Suprapubic skin (tissue), 4 donors: ENCODE data around the gene HSD17B14. TPM values are rescaled to one million over a fixed set of nuclear protein-coding genes. Genes with fewer than 3 reads are reported as not detected.

Experiments
- DNase-seq, 2 donors: peaks; one replicate each; pipeline ENCODE4 v3.0.0-alpha.2; 2019; ENCODE audit warnings: low spot score in 2 of 2
- H3K27ac ChIP-seq: fragments of 200-600 bp; sonication (generic); one replicate; pipeline ENCODE4 v1.5.1; 2019
- H3K27me3 ChIP-seq: fragments of 200-600 bp; sonication (generic); one replicate; pipeline ENCODE4 v1.5.1; 2019
- H3K36me3 ChIP-seq: fragments of 200-600 bp; sonication (generic); one replicate; pipeline ENCODE4 v1.5.1; 2019
- H3K4me1 ChIP-seq: fragments of 200-600 bp; sonication (generic); one replicate; pipeline ENCODE4 v1.5.1; 2019
- H3K4me3 ChIP-seq: fragments of 200-600 bp; sonication (generic); one replicate; pipeline ENCODE4 v1.5.1; 2019; ENCODE audit warnings: mild to moderate bottlenecking
- H3K9me3 ChIP-seq: fragments of 200-600 bp; sonication (generic); one replicate; pipeline ENCODE4 v1.5.1; 2019
- EP300 ChIP-seq: sonication (generic); formaldehyde crosslinking; IDR thresholded peaks from one replicate; pipeline ENCODE4 v1.6.1; 2017; ENCODE audit warnings: antibody characterized with exemption
- POLR2A ChIP-seq, 2 donors: fragments of 450-650 bp; IDR thresholded peaks; one replicate each; pipeline ENCODE4 v1.6.1; 2017; ENCODE audit warnings: antibody characterized with exemption in 2 of 2, mild to moderate bottlenecking in 2 of 2, moderate library complexity in 2 of 2
- POLR2AphosphoS5 ChIP-seq, 3 donors: sonication (generic); formaldehyde crosslinking; IDR thresholded peaks; one replicate each; pipeline ENCODE4 v1.6.1; 2017; ENCODE audit warnings: antibody characterized with exemption in 3 of 3
- WGBS: methylation state at CpG from one replicate; pipeline ENCODE4 v1.1.5; 2018; 5-methylcytosine and 5-hydroxymethylcytosine counted together
- total RNA-seq, 4 donors: library from RNA; depleted of rRNA; stranded (reverse); fragments of >200 nt; gene quantifications; one replicate each; pipeline ENCODE4 v1.1.0, GENCODE V29; 2016
- TF ChIP-seq, protein P1 (sequence below), 2 donors: fragments of 200-600 bp in 1 of 2; fragments of 450-650 bp in 1 of 2; sonication (generic) in 1 of 2; IDR thresholded peaks; one replicate each; pipeline ENCODE4 v1.5.1; 2016 to 2019; ENCODE audit warnings: antibody characterized with exemption in 2 of 2, mild to moderate bottlenecking in 1 of 2, moderate library complexity in 1 of 2

Gene HSD17B14
- total RNA-seq, 4 donors from 2014 or later: 2.5 to 3.4 (median 3.1) TPM

DNA sequence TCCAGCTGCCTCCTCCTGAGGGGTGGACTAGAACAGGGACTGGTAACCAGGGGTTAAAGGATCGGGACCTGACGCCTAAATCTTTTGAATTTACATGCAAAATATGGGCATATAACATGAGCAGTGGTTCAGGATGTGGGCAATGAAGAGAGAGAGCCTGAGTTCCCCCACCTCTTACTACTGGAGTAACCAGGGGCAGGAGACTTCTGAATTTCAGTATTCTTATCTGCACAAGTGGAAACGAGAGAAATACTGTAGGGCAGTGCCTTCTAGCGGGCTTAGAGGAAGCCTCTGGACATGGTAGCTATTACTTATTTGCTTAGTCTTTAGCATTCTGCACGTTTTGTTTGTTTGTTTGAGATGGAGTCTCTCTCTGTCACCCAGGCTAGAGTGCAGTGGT is 51.8 kb downstream of the HSD17B14 start:
- whole genome bisulfite sequencing: 87% methylated on average over 5 of the region's 5 CpGs

DNA sequence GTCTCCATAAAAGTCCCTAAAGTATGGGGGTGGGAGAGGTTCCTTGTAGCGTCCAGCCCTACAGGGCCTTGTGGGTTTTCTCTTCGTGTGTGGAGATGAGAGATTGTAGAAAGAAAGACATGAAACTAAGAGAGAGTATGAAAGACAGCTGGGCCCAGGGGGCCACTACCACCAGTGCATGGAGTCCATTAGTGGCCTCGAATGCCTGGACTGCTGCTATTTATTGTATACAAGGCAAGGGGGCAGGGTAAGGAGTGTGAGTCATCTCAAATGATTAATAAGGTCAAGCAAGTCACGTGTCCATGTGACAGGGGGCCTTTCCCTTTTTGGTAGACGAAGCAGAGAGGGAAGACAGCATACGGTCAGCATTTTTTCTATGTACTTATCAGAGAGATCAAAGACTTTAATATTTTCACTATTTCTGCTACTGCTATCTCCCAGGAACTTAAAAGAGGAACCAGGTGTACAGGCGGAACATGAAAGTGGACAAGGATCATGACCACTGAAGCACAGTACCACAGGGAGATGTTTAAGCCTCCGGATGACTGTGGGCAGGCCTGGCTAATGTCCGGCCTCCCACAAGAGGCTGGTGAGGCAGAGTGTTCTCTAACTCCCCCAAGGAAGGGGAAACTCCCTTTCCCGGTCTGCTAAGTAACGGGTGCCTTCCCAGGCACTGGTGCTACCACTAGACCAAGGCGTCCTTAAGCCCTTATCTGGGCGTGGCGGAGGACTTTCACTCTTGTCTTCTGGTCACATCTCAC is 55.5 kb downstream of the HSD17B14 start:
- H3K9me3 ChIP-seq: no peaks in the 10 kb centered on the region
- no peak overlapping the region for H3K4me3 ChIP-seq
- H3K4me1 ChIP-seq: peaks cover 23% of the 10 kb centered on the region
- no peak for DNase-seq
- H3K27me3 ChIP-seq: no peaks in the 10 kb centered on the region
- H3K36me3 ChIP-seq: no peaks in the 10 kb centered on the region
- no peak for TF ChIP-seq EP300
- no peak for TF ChIP-seq POLR2AphosphoS5 (IDR thresholded peaks at IDR 0.05)
- no peak for TF ChIP-seq POLR2A (IDR thresholded peaks at IDR 0.05)
- TF ChIP-seq, protein P1, sequence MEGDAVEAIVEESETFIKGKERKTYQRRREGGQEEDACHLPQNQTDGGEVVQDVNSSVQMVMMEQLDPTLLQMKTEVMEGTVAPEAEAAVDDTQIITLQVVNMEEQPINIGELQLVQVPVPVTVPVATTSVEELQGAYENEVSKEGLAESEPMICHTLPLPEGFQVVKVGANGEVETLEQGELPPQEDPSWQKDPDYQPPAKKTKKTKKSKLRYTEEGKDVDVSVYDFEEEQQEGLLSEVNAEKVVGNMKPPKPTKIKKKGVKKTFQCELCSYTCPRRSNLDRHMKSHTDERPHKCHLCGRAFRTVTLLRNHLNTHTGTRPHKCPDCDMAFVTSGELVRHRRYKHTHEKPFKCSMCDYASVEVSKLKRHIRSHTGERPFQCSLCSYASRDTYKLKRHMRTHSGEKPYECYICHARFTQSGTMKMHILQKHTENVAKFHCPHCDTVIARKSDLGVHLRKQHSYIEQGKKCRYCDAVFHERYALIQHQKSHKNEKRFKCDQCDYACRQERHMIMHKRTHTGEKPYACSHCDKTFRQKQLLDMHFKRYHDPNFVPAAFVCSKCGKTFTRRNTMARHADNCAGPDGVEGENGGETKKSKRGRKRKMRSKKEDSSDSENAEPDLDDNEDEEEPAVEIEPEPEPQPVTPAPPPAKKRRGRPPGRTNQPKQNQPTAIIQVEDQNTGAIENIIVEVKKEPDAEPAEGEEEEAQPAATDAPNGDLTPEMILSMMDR (IDR thresholded peaks at IDR 0.05): no peak
- peak overlapping the region; percentile 54 for H3K27ac ChIP-seq
- 55% methylated on average over 14 of the region's 14 CpGs for WGBS

More for the DNA sequence above, 51.8 kb downstream of the HSD17B14 start:
- no peak overlapping the region for H3K4me3 ChIP-seq
- no peaks in the 10 kb centered on the region for H3K27me3 ChIP-seq
- no peak overlapping the region for H3K27ac ChIP-seq
- no peak for TF ChIP-seq EP300
- TF ChIP-seq POLR2A (IDR thresholded peaks at IDR 0.05): no peak
- no peak for TF ChIP-seq POLR2AphosphoS5 (IDR thresholded peaks at IDR 0.05)
- TF ChIP-seq, protein P1 (IDR thresholded peaks at IDR 0.05): no peak
- DNase-seq: no peak
- no peaks in the 10 kb centered on the region for H3K36me3 ChIP-seq
- no peaks in the 10 kb centered on the region for H3K9me3 ChIP-seq
- H3K4me1 ChIP-seq: peaks cover 28% of the 10 kb centered on the region

DNA sequence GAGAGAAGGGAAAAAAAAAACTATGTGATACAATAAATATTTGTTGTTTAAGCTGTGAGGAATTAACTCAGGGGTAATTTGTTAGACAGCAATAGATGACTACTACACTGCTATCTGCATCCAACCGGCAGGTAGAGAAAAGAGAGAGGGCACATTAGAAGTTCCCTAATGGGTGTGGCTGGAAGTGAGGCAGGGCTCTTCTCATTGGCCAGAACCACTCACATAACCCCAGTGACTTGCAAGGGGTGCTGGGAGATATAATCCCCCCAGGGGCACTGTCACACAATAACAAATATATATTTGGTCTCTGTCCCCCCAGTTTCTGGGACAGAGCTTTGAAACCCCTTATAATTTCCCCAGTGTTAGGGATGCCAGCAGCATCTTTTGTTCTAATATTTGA is 56.7 kb downstream of the HSD17B14 start:
- no peak for TF ChIP-seq POLR2AphosphoS5 (IDR thresholded peaks at IDR 0.05)
- no peak for TF ChIP-seq POLR2A (IDR thresholded peaks at IDR 0.05)
- no peak for TF ChIP-seq EP300
- TF ChIP-seq, protein P1 (IDR thresholded peaks at IDR 0.05): no peak
- no peaks in the 10 kb centered on the region for H3K27me3 ChIP-seq
- no peak for DNase-seq
- H3K9me3 ChIP-seq: no peaks in the 10 kb centered on the region
- no peak overlapping the region for H3K4me3 ChIP-seq
- 33% methylated on average over 1 of the region's 1 CpG for WGBS
- H3K27ac ChIP-seq: no peak overlapping the region
- H3K4me1 ChIP-seq: peaks cover 23% of the 10 kb centered on the region
- no peaks in the 10 kb centered on the region for H3K36me3 ChIP-seq

DNA sequence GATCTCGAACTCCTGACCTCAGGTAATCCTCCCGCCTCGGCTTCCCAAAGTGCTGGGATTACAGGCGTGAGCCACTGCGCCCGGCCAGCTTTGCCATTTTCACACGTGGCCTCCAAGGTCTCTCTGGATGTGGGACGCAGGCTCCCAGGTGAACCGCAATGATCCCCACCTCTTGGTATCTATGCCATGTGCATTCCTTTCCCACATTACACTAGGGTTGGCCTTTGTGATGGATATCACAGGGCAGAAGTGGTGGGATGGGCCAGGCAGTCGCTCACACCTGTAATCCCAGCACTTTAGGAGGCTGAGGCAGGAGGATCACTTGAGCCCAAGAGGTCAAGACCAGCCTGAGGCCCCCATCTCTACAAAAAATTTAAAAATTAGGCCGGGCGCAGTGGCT is 58.6 kb downstream of the HSD17B14 start:
- no peaks in the 10 kb centered on the region for H3K27me3 ChIP-seq
- no peak overlapping the region for H3K27ac ChIP-seq
- peaks cover 20% of the 10 kb centered on the region for H3K4me1 ChIP-seq
- H3K9me3 ChIP-seq: no peaks in the 10 kb centered on the region
- H3K4me3 ChIP-seq: no peak overlapping the region
- no peak for TF ChIP-seq EP300
- TF ChIP-seq, protein P1 (IDR thresholded peaks at IDR 0.05): no peak
- TF ChIP-seq POLR2AphosphoS5 (IDR thresholded peaks at IDR 0.05): no peak
- no peak for TF ChIP-seq POLR2A (IDR thresholded peaks at IDR 0.05)
- WGBS: 98% methylated on average over 11 of the region's 12 CpGs
- DNase-seq: no peak
- H3K36me3 ChIP-seq: no peaks in the 10 kb centered on the region

DNA sequence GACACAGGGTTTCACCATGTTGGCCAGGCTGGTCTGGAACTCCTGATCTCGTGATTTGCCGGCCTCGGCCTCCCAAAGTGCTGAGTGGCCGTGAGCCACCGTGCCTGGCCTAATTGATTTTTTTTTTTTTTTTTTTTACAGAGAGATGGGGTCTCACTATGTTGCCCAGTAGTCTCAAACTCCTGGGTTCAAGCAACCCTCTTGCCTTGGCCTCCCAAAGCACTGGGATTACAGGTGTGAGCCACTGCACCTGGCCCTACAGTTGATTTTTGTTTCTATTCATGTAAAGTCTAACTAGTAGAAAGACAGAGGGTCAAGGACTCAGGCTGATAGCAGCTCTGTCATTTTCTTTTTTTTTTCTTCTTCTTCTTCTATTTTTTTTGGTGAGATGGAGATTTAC is 59.2 kb downstream of the HSD17B14 start:
- Histone ChIP-seq H3K9me3 (no peaks in the 10 kb centered on the region), H3K27ac (no peak overlapping the region), H3K4me1 (peaks cover 14% of the 10 kb centered on the region), H3K4me3 (no peak overlapping the region), H3K27me3 (no peaks in the 10 kb centered on the region), H3K36me3 (no peaks in the 10 kb centered on the region)
- DNase-seq: no peak
- no peak for TF ChIP-seq POLR2A (IDR thresholded peaks at IDR 0.05)
- no peak for TF ChIP-seq POLR2AphosphoS5 (IDR thresholded peaks at IDR 0.05)
- TF ChIP-seq EP300: no peak
- TF ChIP-seq, protein P1 (IDR thresholded peaks at IDR 0.05): no peak
- WGBS: 92% methylated on average over 5 of the region's 5 CpGs
